HFFc6 (cell line): ENCODE measurements around the gene PIF1. TPM values are rescaled to one million over a fixed set of nuclear protein-coding genes. Genes with fewer than 3 reads are reported as not detected.

Experiments used
- DNase-seq: peaks from one replicate; pipeline ENCODE4 v3.0.0-alpha.2; 2018
- H3K27ac Mint-ChIP-seq: 2 replicates; pipeline ENCODE4 v1.8.0; 2020; ENCODE audit warnings: mild to moderate bottlenecking, mixed read lengths
- H3K27me3 Mint-ChIP-seq: 2 replicates; pipeline ENCODE4 v1.8.0; 2021; ENCODE audit warnings: mild to moderate bottlenecking, moderate library complexity, mixed read lengths; ENCODE audit not compliant: insufficient read depth
- H3K36me3 Mint-ChIP-seq: 2 replicates; pipeline ENCODE4 v1.8.0; 2021; ENCODE audit warnings: low read depth, mixed read lengths
- H3K4me1 Mint-ChIP-seq: 2 replicates; pipeline ENCODE4 v1.8.0; 2020; ENCODE audit warnings: low read depth, mixed read lengths
- H3K4me3 Mint-ChIP-seq: 2 replicates; pipeline ENCODE4 v1.8.0; 2020; ENCODE audit warnings: mild to moderate bottlenecking, moderate library complexity, mixed read lengths
- H3K9me3 Mint-ChIP-seq: 2 replicates; pipeline ENCODE4 v1.8.0; 2020; ENCODE audit warnings: mild to moderate bottlenecking, mixed read lengths
- CTCF ChIP-seq: fragments of 200-600 bp; sonication (generic); IDR thresholded peaks from 2 replicates; pipeline ENCODE4 v1.5.0; 2021; ENCODE audit warnings: antibody characterized with exemption, mild to moderate bottlenecking
- long read RNA-seq: library from polyadenylated mRNA; unstranded; transcript quantifications from one replicate; pipeline ENCODE4 v2.0.0, GENCODE V29; 2019
- total RNA-seq, 6 experiments: library from RNA; stranded (reverse); fragmentation: NEBNext Ultra II Directional; extraction: Animal tissue kit (Norgen Biotek cat#: 25700); gene quantifications; 2 replicates in 1 of 6; 3 replicates in 5 of 6; pipeline ENCODE4 v1.2.3, GENCODE V29; 2021

Gene PIF1
- total RNA-seq: 10 to 100 TPM in 1 of 6 experiments, 1 to 10 TPM in 5; 4.0 to 10.7 (median 8.4) TPM
- long read RNA-seq, partial matches to known transcripts: 1 of 2 reads
- long read RNA-seq, other reads (novel, unspliced or antisense): 1 of 2 reads

- DNase-seq: peak; percentile 99
- Mint-ChIP-seq H3K27ac (peak within 1 kb of the TSS; percentile 94), H3K4me1 (peaks cover 27% of the 10 kb centered on the region), H3K4me3 (peak within 1 kb of the TSS; percentile 95), H3K27me3 (peaks cover 5% of the 10 kb centered on the region; the same call in 1 of the 2 replicates), H3K9me3 (no peaks in the 10 kb centered on the region), H3K36me3 (peaks cover 2% of the 10 kb centered on the region; the same call in 1 of the 2 replicates)
- TF ChIP-seq CTCF: no peak
Measured at GRCh38 chr15:64825431-64826294, at the start of gene PIF1. PIF1 (minus strand) TSS chr15:64825647; CDS start chr15:64824335, 1,312 bp downstream.

- Mint-ChIP-seq H3K36me3 (peaks cover 22% of the 10 kb centered on the region; the same call in 1 of the 2 replicates), H3K9me3 (no peaks in the 10 kb centered on the region), H3K4me3 (no peak overlapping the region), H3K4me1 (peaks cover 48% of the 10 kb centered on the region), H3K27me3 (peaks cover 2% of the 10 kb centered on the region; the same call in 1 of the 2 replicates), H3K27ac (no peak overlapping the region)
- TF ChIP-seq CTCF: no peak
- DNase-seq: no peak
Measured at GRCh38 chr15:64870353-64870752, 44.9 kb upstream of the PIF1 start.

- Mint-ChIP-seq H3K27me3 (peaks cover 2% of the 10 kb centered on the region; the same call in 1 of the 2 replicates), H3K4me3 (no peak overlapping the region), H3K9me3 (no peaks in the 10 kb centered on the region), H3K36me3 (peaks cover 22% of the 10 kb centered on the region; the same call in 1 of the 2 replicates), H3K27ac (no peak overlapping the region), H3K4me1 (peaks cover 44% of the 10 kb centered on the region)
- TF ChIP-seq CTCF: no peak
- no peak for DNase-seq
Measured at GRCh38 chr15:64869501-64869900, 44.1 kb upstream of the PIF1 start.

- peak overlapping the region; percentile 85 for H3K27ac Mint-ChIP-seq
- peaks cover 26% of the 10 kb centered on the region for H3K36me3 Mint-ChIP-seq
- H3K9me3 Mint-ChIP-seq: no peaks in the 10 kb centered on the region
- H3K27me3 Mint-ChIP-seq: peaks cover 2% of the 10 kb centered on the region; the same call in 1 of the 2 replicates
- H3K4me1 Mint-ChIP-seq: peaks cover 36% of the 10 kb centered on the region
- H3K4me3 Mint-ChIP-seq: peak overlapping the region; percentile 58
- TF ChIP-seq CTCF: no peak
- DNase-seq: peak; percentile 86
Measured at GRCh38 chr15:64865998-64866520, 40.6 kb upstream of the PIF1 start.

GRCh38 chr15:64865126-64865997 is 39.9 kb upstream of the PIF1 start:
- H3K27ac Mint-ChIP-seq: peak overlapping the region; percentile 85
- H3K4me3 Mint-ChIP-seq: no peak overlapping the region
- H3K27me3 Mint-ChIP-seq: peaks cover 2% of the 10 kb centered on the region; the same call in 1 of the 2 replicates
- H3K4me1 Mint-ChIP-seq: peaks cover 36% of the 10 kb centered on the region
- H3K36me3 Mint-ChIP-seq: peaks cover 23% of the 10 kb centered on the region
- TF ChIP-seq CTCF: no peak
- no peak for DNase-seq
- H3K9me3 Mint-ChIP-seq: no peaks in the 10 kb centered on the region
